Muscle layer of duodenum (tissue), 2 donors: ENCODE measurements around the gene ALX4.

Source experiments
- H3K27ac ChIP-seq: one replicate; pipeline ENCODE4 v1.7.0; 2013; ENCODE audit warnings: mild to moderate bottlenecking, low read length
- H3K27me3 ChIP-seq: one replicate; pipeline ENCODE4 v1.7.0; 2013; ENCODE audit warnings: low read depth, mild to moderate bottlenecking, control low read depth, low read length
- H3K36me3 ChIP-seq, 2 donors: one replicate each; pipeline ENCODE4 v1.7.0; 2013; ENCODE audit warnings: low read length in 2 of 2, control low read depth in 1 of 2, mild to moderate bottlenecking in 1 of 2; ENCODE audit not compliant: insufficient read depth in 2 of 2, control insufficient read depth in 1 of 2
- H3K4me1 ChIP-seq, 2 donors: one replicate each; pipeline ENCODE4 v1.7.0; 2013; ENCODE audit warnings: low read length in 2 of 2, mild to moderate bottlenecking in 2 of 2, control low read depth in 1 of 2, moderate library complexity in 1 of 2; ENCODE audit not compliant: insufficient read depth in 2 of 2, control insufficient read depth in 1 of 2
- H3K4me3 ChIP-seq, 2 donors: one replicate each; pipeline ENCODE4 v1.7.0; 2013; ENCODE audit warnings: low read length in 2 of 2, low read depth in 1 of 2, mild to moderate bottlenecking in 1 of 2
- H3K9me3 ChIP-seq, 2 donors: one replicate each; pipeline ENCODE4 v1.7.0; 2013; ENCODE audit warnings: low read length in 2 of 2, control low read depth in 1 of 2, mild to moderate bottlenecking in 1 of 2; ENCODE audit not compliant: control insufficient read depth in 1 of 2
- donor health status: healthy.

The ALX4 gene

GRCh38 chr11:44346983-44347382 lies 37.0 kb upstream of the ALX4 start:
- no peak overlapping the region for H3K4me3 ChIP-seq
- H3K27ac ChIP-seq = no peak overlapping the region
- no peaks in the 10 kb centered on the region for H3K36me3 ChIP-seq
- no peaks in the 10 kb centered on the region for H3K27me3 ChIP-seq
- no peaks in the 10 kb centered on the region for H3K9me3 ChIP-seq
- H3K4me1 ChIP-seq = no peaks in the 10 kb centered on the region

GRCh38 chr11:44345781-44346180 lies 35.8 kb upstream of the ALX4 start:
- Histone ChIP-seq H3K27me3 (no peaks in the 10 kb centered on the region), H3K36me3 (no peaks in the 10 kb centered on the region), H3K27ac (no peak overlapping the region), H3K4me3 (no peak overlapping the region), H3K4me1 (no peaks in the 10 kb centered on the region), H3K9me3 (no peaks in the 10 kb centered on the region)

GRCh38 chr11:44344921-44345320 lies 35.0 kb upstream of the ALX4 start:
- Histone ChIP-seq H3K27me3 (no peaks in the 10 kb centered on the region), H3K4me3 (no peak overlapping the region), H3K36me3 (no peaks in the 10 kb centered on the region), H3K27ac (no peak overlapping the region), H3K9me3 (no peaks in the 10 kb centered on the region), H3K4me1 (no peaks in the 10 kb centered on the region)

- Histone ChIP-seq H3K4me3 (no peak overlapping the region), H3K27ac (no peak overlapping the region), H3K4me1 (no peaks in the 10 kb centered on the region), H3K9me3 (no peaks in the 10 kb centered on the region), H3K27me3 (peaks cover under 1% of the 10 kb centered on the region), H3K36me3 (no peaks in the 10 kb centered on the region)
Measured at GRCh38 chr11:44344423-44344820, 34.5 kb upstream of the ALX4 start.

GRCh38 chr11:44343778-44344422 lies 34.0 kb upstream of the ALX4 start:
- Histone ChIP-seq H3K27ac (no peak overlapping the region), H3K4me1 (no peaks in the 10 kb centered on the region), H3K4me3 (no peak overlapping the region), H3K27me3 (peaks cover 6% of the 10 kb centered on the region), H3K36me3 (no peaks in the 10 kb centered on the region), H3K9me3 (no peaks in the 10 kb centered on the region)

GRCh38 chr11:44342616-44343015 lies 32.7 kb upstream of the ALX4 start:
- Histone ChIP-seq H3K27me3 (peaks cover 11% of the 10 kb centered on the region), H3K4me3 (no peak overlapping the region), H3K36me3 (no peaks in the 10 kb centered on the region)

GRCh38 chr11:44340656-44341055 lies 30.7 kb upstream of the ALX4 start:
- H3K27ac ChIP-seq = no peak overlapping the region
- H3K27me3 ChIP-seq = peaks cover 20% of the 10 kb centered on the region
- no peaks in the 10 kb centered on the region for H3K4me1 ChIP-seq
- H3K4me3 ChIP-seq = no peak overlapping the region
- H3K9me3 ChIP-seq = no peaks in the 10 kb centered on the region
- no peaks in the 10 kb centered on the region for H3K36me3 ChIP-seq

More at GRCh38 chr11:44342616-44343015, 32.7 kb upstream of the ALX4 start:
- Histone ChIP-seq H3K4me1 (no peaks in the 10 kb centered on the region), H3K27ac (no peak overlapping the region), H3K9me3 (no peaks in the 10 kb centered on the region)

- Histone ChIP-seq H3K27me3 (peaks cover 26% of the 10 kb centered on the region), H3K9me3 (no peaks in the 10 kb centered on the region), H3K4me3 (no peak overlapping the region), H3K27ac (no peak overlapping the region), H3K36me3 (no peaks in the 10 kb centered on the region), H3K4me1 (no peaks in the 10 kb centered on the region)
Measured at GRCh38 chr11:44339530-44339883, 29.6 kb upstream of the ALX4 start.

GRCh38 chr11:44338698-44339529 lies 29.0 kb upstream of the ALX4 start:
- no peaks in the 10 kb centered on the region for H3K36me3 ChIP-seq
- H3K27ac ChIP-seq = no peak overlapping the region
- H3K27me3 ChIP-seq = peaks cover 29% of the 10 kb centered on the region
- H3K9me3 ChIP-seq = no peaks in the 10 kb centered on the region
- no peak overlapping the region for H3K4me3 ChIP-seq
- no peaks in the 10 kb centered on the region for H3K4me1 ChIP-seq

GRCh38 chr11:44338026-44338425 lies 28.1 kb upstream of the ALX4 start:
- Histone ChIP-seq H3K4me3 (no peak overlapping the region), H3K27me3 (peaks cover 29% of the 10 kb centered on the region), H3K9me3 (no peaks in the 10 kb centered on the region), H3K4me1 (no peaks in the 10 kb centered on the region), H3K36me3 (no peaks in the 10 kb centered on the region), H3K27ac (no peak overlapping the region)

GRCh38 chr11:44335919-44336318 lies 26.0 kb upstream of the ALX4 start:
- Histone ChIP-seq H3K9me3 (no peaks in the 10 kb centered on the region), H3K4me1 (no peaks in the 10 kb centered on the region), H3K36me3 (no peaks in the 10 kb centered on the region), H3K27me3 (peaks cover 29% of the 10 kb centered on the region), H3K27ac (no peak overlapping the region), H3K4me3 (no peak overlapping the region)
